Subcutaneous abdominal adipose tissue (tissue), 5 donors: ENCODE data around the gene ZNF462.
"Not testable (repeated sequence)": the region's sequence is repeated elsewhere in the genome, so short reads cannot be mapped to it uniquely, and the experiment has no call there.

Source experiments
- H3K27ac ChIP-seq: one replicate; pipeline ENCODE4 v1.7.0; 2013; ENCODE audit warnings: low read depth, mild to moderate bottlenecking, inconsistent platforms, low read length, moderate library complexity
- H3K27me3 ChIP-seq, 5 donors: one replicate each; pipeline ENCODE4 v1.7.0; 2013; ENCODE audit warnings: low read length in 5 of 5, inconsistent platforms in 1 of 5; ENCODE audit not compliant: control insufficient read depth in 5 of 5, insufficient read depth in 4 of 5
- H3K36me3 ChIP-seq, 5 donors: one replicate each; pipeline ENCODE4 v1.7.0; 2013; ENCODE audit warnings: low read length in 5 of 5; ENCODE audit not compliant: control insufficient read depth in 5 of 5, insufficient read depth in 5 of 5
- H3K4me1 ChIP-seq, 5 donors: one replicate each; pipeline ENCODE4 v1.7.0; 2013; ENCODE audit warnings: low read length in 5 of 5, mild to moderate bottlenecking in 3 of 5, moderate library complexity in 1 of 5; ENCODE audit not compliant: control insufficient read depth in 5 of 5, insufficient read depth in 5 of 5
- H3K4me3 ChIP-seq, 5 donors: one replicate each; pipeline ENCODE4 v1.7.0; 2013; ENCODE audit warnings: low read length in 5 of 5, low read depth in 1 of 5
- H3K9ac ChIP-seq, 5 donors: one replicate each; pipeline ENCODE4 v1.7.0; 2013; ENCODE audit warnings: low read length in 5 of 5, mild to moderate bottlenecking in 4 of 5, moderate library complexity in 3 of 5
- H3K9me3 ChIP-seq, 5 donors: one replicate each; pipeline ENCODE4 v1.7.0; 2013; ENCODE audit warnings: low read length in 5 of 5; ENCODE audit not compliant: control insufficient read depth in 5 of 5
- donor health status: healthy.
- donor health status: healthy.
- donor health status: healthy.
- donor health status: healthy.
- donor health status: healthy.

Gene ZNF462

DNA sequence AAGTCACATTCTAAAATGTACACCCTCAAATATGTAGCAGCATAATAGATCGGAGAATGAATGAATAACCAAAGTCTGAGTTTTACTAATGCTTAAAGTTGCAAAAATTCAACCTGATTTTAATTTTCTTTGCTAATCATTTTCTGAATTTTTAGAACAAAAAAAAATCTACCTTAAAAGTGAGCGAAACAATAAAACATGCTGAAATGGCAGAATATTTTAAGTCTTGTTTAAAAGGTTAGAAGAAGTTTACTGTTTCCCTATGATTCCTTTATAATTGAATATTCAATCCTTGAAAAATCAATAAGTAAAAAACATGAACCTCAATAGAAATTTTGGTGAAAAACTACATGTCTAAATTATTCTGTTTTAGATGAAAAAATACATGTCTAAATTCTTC lies 27.1 kb upstream of the ZNF462 start:
- H3K36me3 ChIP-seq: no peaks in the 10 kb centered on the region
- peaks cover 0 to 2% (median under 1%) of the 10 kb centered on the region in 5 donors for H3K4me1 ChIP-seq
- no peak overlapping the region for H3K4me3 ChIP-seq
- H3K9me3 ChIP-seq: peaks cover 0 to 4% (median 0%) of the 10 kb centered on the region in 5 donors
- no peaks in the 10 kb centered on the region for H3K27me3 ChIP-seq
- H3K27ac ChIP-seq: no peak overlapping the region
- H3K9ac ChIP-seq: no peak overlapping the region

DNA sequence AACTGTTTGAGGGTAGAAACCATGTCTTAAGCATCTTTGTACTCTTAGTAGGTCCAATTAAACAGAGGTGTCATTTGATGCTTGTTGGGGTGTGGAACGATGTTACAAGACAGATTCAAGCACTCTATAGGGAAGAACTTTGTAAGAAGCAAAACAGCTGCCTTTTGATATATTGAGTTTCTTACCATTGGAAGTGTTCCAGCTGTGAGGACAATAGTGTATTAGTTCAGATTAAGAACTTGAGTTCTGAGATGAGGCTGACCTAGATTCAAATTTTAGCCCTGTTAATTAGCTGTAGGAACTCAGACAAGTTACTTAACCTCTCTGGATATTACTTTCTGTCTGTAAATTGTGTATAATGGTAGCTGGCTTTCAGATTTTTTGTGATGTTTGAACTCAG lies 19.6 kb upstream of the ZNF462 start:
- H3K4me3 ChIP-seq: no peak overlapping the region
- H3K4me1 ChIP-seq: no peaks in the 10 kb centered on the region
- H3K9me3 ChIP-seq: no peaks in the 10 kb centered on the region
- no peaks in the 10 kb centered on the region for H3K27me3 ChIP-seq
- H3K9ac ChIP-seq: no peak overlapping the region
- no peak overlapping the region for H3K27ac ChIP-seq
- H3K36me3 ChIP-seq: no peaks in the 10 kb centered on the region

DNA sequence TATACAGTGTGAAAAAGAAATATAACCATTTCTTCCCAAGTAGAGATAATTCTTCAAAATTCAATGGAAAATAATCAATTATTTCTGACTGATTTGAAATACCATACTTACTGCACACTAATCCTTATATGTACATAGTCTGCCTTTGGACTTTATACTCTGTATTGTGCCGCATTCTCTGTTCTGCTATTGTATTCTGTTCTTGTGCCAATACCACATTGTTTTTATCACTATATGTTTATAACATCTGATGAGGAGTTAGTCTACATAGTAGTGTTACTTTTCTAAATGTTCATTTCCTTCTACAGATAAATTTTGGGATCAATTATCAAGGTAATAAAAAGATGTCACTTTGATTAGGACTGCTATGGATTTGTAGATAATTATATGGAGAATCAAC lies 16.7 kb upstream of the ZNF462 start:
- Histone ChIP-seq H3K36me3 (no peaks in the 10 kb centered on the region), H3K9me3 (no peaks in the 10 kb centered on the region), H3K27me3 (no peaks in the 10 kb centered on the region), H3K4me3 (no peak overlapping the region), H3K4me1 (no peaks in the 10 kb centered on the region), H3K27ac (no peak overlapping the region), H3K9ac (no peak overlapping the region)

DNA sequence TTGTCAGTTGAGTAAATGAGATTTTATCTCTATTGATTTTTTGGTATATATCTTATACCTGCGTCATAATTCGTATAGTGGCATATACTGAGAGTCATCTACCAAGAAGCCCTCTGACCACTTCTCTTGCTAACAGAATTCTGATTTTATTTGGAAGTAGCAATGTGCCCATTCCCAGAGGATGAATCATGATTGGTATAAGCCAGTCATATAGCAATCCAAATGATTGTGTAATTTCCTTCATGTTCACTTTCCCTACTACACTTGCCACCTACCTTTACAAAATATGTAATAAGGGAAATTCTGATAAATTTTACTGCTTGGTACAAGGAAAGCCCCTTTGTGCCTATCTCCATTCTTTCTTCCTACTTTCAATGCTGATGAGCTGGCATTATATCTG lies 16.1 kb upstream of the ZNF462 start:
- no peak overlapping the region for H3K9ac ChIP-seq
- no peaks in the 10 kb centered on the region for H3K4me1 ChIP-seq
- no peak overlapping the region for H3K27ac ChIP-seq
- no peak overlapping the region for H3K4me3 ChIP-seq
- H3K9me3 ChIP-seq: no peaks in the 10 kb centered on the region
- no peaks in the 10 kb centered on the region for H3K27me3 ChIP-seq
- H3K36me3 ChIP-seq: no peaks in the 10 kb centered on the region

DNA sequence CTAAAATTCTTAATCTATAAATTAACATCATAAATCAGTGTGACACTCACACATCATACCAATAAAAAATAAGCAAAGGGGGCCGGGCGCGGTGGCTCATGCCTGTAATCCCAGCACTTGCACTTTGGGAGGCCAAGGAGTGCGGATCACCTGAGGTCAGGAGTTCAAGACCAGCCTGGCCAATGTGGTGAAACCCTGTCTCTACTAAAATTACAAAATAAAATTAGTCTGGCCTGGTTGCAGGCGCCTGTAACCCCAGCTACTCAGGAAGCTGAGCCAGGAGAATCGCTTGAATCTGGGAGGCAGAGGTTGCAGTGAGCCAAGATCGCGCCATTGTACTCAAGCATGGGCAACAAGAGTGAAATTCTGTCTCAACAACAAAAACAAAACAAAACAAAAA lies 11.3 kb upstream of the ZNF462 start:
- H3K27me3 ChIP-seq, H3K4me3 ChIP-seq, H3K27ac ChIP-seq, H3K36me3 ChIP-seq, H3K9me3 ChIP-seq, H3K9ac ChIP-seq, H3K4me1 ChIP-seq: not testable (repeated sequence)

DNA sequence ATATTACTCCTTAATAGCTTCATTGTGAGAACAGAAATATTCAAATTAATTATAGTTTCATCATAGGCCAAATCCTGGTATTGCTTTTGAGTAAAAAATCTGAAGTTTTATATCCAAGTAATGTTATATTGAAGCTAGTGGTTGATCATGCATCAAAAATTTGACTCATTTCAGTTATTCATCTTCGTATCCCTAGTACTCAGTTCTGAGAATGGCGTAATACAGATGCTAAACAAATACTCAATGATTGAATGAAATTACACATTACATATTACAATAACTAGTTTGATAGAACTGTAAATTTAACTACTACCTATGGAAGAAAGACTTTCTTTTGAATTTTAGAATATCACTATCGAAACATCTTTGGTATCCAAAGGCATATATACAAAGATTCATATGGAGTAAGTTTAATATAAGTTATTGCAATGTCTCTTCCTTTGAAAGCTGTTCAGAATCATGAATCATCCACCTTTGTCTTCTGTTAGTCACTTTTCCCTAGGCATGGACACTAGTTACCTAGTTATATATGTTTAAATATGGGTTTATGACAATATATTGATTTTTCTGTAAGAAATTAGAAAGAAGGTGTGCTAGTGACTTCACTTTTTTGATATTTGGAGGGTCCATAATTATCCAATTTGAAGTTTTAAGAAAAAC lies 5.0 kb upstream of the ZNF462 start:
- Histone ChIP-seq H3K27me3 (peaks cover 0 to 3% (median 0%) of the 10 kb centered on the region in 5 donors), H3K4me1 (peaks cover 2 to 33% (median 29%) of the 10 kb centered on the region in 5 donors), H3K27ac (no peak overlapping the region), H3K36me3 (no peaks in the 10 kb centered on the region), H3K9ac (no peak overlapping the region), H3K9me3 (no peaks in the 10 kb centered on the region), H3K4me3 (no peak overlapping the region)

DNA sequence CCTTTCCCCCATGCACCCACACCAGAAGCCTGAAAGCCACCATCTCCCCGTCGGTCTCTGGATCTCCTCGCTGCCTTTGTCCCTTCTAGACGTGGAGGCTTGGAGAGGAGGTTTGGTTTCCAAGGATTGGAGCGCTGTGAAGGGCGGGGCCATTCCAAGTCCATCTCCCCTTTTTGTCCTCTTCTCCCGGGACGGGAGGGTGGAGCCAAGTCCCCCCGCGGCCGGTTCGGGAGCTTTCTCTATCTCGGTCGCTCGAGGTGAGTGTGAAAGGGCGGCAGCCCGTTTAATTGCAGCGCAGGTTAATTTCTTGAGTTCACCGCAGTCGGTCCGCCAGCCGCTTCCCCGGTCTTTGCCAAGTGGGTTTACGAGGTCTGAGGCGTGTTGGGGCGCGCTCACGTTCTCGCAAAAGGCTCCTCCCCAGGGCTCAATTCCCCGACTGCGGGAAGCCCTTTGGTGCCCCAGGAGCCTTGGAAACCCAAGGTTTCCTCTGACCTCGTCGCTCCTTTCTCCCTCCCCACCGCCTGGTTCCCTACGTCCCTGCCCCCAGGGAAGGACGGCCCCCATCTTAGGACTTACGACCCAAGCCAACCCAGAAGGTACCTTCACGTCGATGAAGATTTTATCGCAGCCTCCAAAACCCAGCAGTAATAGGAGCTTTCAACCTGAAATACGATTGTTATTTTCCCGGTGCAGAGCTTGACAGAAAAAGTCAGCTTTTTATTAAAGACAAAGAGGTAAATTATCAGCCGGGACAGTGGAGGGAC lies 2.8 kb upstream of the ZNF462 start:
- H3K4me3 ChIP-seq: peak overlapping the region; percentile 80 to 96 (median 90)
- H3K27ac ChIP-seq: peak overlapping the region; percentile 84
- H3K4me1 ChIP-seq: peaks cover 2 to 54% (median 44%) of the 10 kb centered on the region in 5 donors
- peak overlapping the region; percentile 1 to 86 (median 73) for H3K9ac ChIP-seq
- H3K27me3 ChIP-seq: peaks cover 0 to 3% (median 0%) of the 10 kb centered on the region in 5 donors
- H3K36me3 ChIP-seq: no peaks in the 10 kb centered on the region
- no peaks in the 10 kb centered on the region for H3K9me3 ChIP-seq

DNA sequence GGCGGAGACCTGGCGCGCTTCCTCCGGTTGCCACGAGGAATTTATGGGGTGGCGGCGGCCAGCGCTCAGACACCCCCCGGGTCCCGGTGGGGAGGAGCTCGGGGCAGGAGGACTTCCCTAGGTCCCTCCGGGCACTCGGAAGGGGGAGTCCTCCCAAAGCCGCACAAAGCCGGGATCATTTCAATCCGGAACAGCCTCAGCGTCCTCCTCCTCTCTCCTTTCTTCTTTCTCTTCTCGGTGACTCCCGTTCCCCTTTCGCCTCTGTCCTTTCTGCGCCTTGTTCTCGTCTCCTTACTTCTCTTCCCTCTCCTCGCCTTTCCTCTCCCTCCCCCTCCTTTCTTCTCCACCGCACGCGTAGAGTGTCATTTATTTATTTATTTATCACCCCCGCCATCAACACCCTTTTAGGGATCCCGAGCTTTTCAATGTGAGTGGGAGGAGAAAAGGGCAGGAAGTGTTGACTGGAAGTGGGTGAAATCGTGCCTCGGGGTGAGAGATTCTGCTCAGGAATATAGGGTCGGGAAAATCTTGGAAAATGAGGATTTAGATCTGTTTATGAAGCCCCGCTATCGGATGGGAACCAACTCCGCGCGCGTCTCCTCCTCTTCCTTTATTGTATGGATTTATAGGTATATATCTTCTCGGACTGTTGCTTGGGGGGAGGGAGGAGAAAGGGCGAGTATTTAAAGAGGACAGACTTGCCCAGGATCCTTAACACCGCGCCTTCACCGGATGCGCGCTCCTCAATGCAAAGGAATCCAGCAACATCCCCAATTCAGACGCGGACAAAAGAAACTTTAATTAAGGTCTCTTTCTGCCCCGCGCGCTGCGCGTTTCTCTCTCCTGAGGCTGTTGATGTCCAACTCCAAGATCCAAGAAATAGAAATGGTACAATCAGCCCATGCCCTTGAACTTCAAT lies 2.0 kb upstream of the ZNF462 start:
- Histone ChIP-seq H3K9me3 (no peaks in the 10 kb centered on the region), H3K9ac (peak overlapping the region; percentile 1 to 86 (median 73)), H3K27me3 (peaks cover 0 to 3% (median 0%) of the 10 kb centered on the region in 5 donors), H3K4me1 (peaks cover 2 to 54% (median 44%) of the 10 kb centered on the region in 5 donors), H3K4me3 (peak overlapping the region; percentile 80 to 96 (median 90)), H3K36me3 (no peaks in the 10 kb centered on the region), H3K27ac (peak overlapping the region; percentile 84)

DNA sequence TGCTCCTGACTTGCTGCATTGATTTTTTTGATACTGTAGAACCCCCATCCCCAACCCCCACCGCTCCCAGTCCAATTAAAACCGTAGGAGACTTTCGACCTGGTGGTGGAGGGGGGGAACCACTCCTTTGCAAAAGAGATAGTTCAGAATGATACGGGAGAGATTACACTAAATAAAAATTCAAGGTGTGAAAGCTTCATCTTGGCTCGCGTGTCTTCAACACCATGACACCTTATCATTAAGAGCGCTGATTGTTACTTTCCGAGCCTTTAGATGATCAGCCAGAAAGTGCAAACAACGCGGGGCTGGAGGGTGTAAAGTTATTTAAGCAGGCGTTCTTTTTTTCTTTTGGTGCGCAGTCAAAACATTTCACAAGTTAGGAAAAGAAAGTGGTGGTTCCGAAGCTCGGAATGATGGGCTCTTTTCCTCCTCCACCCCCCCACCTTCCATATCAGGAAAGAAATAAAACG lies 1.3 kb upstream of the ZNF462 start:
- peak overlapping the region; percentile 41 to 81 (median 57) for H3K9ac ChIP-seq
- H3K4me3 ChIP-seq: peak overlapping the region; percentile 80 to 96 (median 90)
- no peaks in the 10 kb centered on the region for H3K9me3 ChIP-seq
- peaks cover 2 to 54% (median 44%) of the 10 kb centered on the region in 5 donors for H3K4me1 ChIP-seq
- no peaks in the 10 kb centered on the region for H3K36me3 ChIP-seq
- peak overlapping the region; percentile 84 for H3K27ac ChIP-seq
- H3K27me3 ChIP-seq: peaks cover 0 to 3% (median 0%) of the 10 kb centered on the region in 5 donors
